ENCODE results near the gene EGFL7. TPM values are rescaled to one million over a fixed set of nuclear protein-coding genes. Genes with fewer than 3 reads are reported as not detected.

EGFL7 gene
- total and polyA plus RNA-seq, 10 of the 15 experiments (the other 5 are each of a cell fraction or from before 2014, with no cell fraction given): 0.06 to 0.46 (median 0.19) TPM; not detected in 5

DNA sequence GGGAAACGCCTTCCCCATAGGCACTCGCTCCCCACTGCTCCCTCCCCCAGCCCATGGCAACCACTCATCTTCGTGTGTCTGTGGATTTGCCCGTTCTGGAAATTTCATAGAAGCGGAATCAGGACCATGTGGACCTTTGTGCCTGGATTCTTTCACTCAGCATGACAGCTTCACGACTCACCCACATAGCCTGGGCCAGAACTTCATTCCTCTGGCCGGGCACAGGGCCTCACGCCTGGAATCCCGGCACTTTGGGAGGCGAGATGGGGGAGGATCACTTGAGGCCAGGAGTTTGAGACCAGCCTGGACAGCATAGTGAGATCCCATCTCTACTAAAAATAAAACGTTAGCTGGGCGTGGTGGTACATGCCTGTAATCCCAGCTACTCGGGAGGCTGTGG, 37.6 kb downstream of the EGFL7 start:
- Histone ChIP-seq H3K9ac (ENCODE audit: control insufficient read depth, insufficient read depth, low read length) (no peak overlapping the region), H3K4me2 (ENCODE audit: control insufficient read depth, insufficient read depth) (peak overlapping the region; percentile 100; the same call in 1 of the 2 replicates), H2AFZ (ENCODE audit: control insufficient read depth, low read depth, low read length) (no peak overlapping the region), H3K36me3 (ENCODE audit: control insufficient read depth in 2 of 2, insufficient read depth in 2 of 2, low read length in 1 of 2) (no peaks in the 10 kb centered on the region), H3K4me3 (no peak overlapping the region), H3K79me2 (ENCODE audit: control insufficient read depth, insufficient read depth, low read length) (no peaks in the 10 kb centered on the region), H3K27me3 (replicated peaks in 1 of 2; ENCODE audit: control insufficient read depth in 2 of 2, insufficient read depth in 2 of 2, low read length in 1 of 2) (no peaks in the 10 kb centered on the region), H3K9me3 (replicated peaks; ENCODE audit: control insufficient read depth, insufficient read depth, low read length) (no peaks in the 10 kb centered on the region), H3K27ac (ENCODE audit: control insufficient read depth, insufficient read depth) (no peak overlapping the region), H4K20me1 (ENCODE audit: control insufficient read depth, insufficient read depth) (no peaks in the 10 kb centered on the region), H3K4me1 (ENCODE audit: control insufficient read depth, insufficient read depth, low read length) (peaks cover 24% of the 10 kb centered on the region)
- DNase-seq (ENCODE audit: low read depth, low spot score) (no peak), ATAC-seq (no peak), FAIRE-seq (no peak)
- TF ChIP-seq DPF2 (IDR thresholded peaks at IDR 0.05): no peak
- no peak for TF ChIP-seq ZBED1 (IDR thresholded peaks at IDR 0.05; ENCODE audit: borderline replicate concordance)
- TF ChIP-seq ZNF207 (IDR thresholded peaks at IDR 0.05; ENCODE audit: borderline replicate concordance): no peak
- CTCF ChIA-PET: interaction anchor here (0.7 to 3.5 kb wide), 5 partner anchors 14 to 162 kb away, joined by 3 to 16 read pairs (median 7); no protein-coding TSS in a partner anchor
- POLR2A ChIA-PET: interaction anchor here (0.7 kb wide), 1 partner anchor 377 kb away, joined by 3 read pairs; no protein-coding TSS in a partner anchor
- in situ Hi-C loops (cut with MboI) (no loop called here), intact Hi-C loops (cut with micrococcal nuclease; ENCODE audit: unreplicated experiment) (no loop called here)
- no TSS peak for BruUV-seq (replicated peaks)
- RAD21 ChIA-PET (ENCODE audit: unreplicated experiment): interaction anchor here (1.3 to 1.5 kb wide), 2 partner anchors 27 to 214 kb away, joined by 4 to 6 read pairs; no protein-coding TSS in a partner anchor
- 71% methylated on average over 13 of the region's 13 CpGs for WGBS (ENCODE audit: insufficient coverage, insufficient replicate concordance, low lambda C conversion rate, missing lambda C conversion rate)
- SMC1A ChIA-PET (ENCODE audit: uncharacterized antibody, unreplicated experiment): interaction anchor here (0.8 to 1.6 kb wide), 3 partner anchors 10 to 42 kb away, joined by 3 read pairs; no protein-coding TSS in a partner anchor

DNA sequence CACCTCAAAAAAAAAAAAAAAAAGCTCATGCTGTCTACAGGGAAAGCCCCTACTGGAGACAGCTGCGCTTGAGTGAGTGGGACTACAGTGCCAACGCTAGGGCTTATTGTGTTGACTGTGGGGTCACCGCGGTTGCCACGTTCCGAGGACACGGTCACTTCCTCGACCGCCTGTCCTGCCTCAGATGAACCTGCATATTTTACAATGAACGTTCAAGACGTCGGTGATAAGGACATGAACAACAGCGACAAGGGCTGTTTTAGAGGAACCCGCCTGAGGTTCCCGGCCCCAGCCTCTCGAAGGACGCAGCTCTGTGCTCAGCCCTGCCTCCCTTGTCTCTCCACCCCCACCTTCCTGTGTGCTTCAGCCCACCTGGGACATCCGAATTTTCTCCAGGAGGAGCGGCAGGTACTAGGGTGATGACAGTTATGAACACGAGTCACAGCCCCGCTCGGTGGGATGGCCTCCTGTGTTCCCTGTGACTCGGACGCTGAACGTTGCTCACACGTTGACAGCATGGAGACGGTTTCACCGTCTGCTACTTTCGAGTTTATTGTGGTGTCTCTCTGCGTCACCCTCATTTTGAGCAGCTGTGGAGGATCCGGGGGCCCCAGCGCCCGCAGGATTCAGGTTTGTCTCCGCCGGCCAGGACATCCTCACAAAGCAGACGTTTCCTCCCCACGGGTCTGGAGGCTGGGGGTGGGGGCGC, 38.4 kb downstream of the EGFL7 start:
- in situ Hi-C loops (cut with MboI) (no loop called here), intact Hi-C loops (cut with micrococcal nuclease; ENCODE audit: unreplicated experiment) (no loop called here)
- peak; percentile 92 for ATAC-seq
- Histone ChIP-seq H3K27ac (ENCODE audit: control insufficient read depth, insufficient read depth) (peak overlapping the region; percentile 77), H3K9ac (ENCODE audit: control insufficient read depth, insufficient read depth, low read length) (peak overlapping the region; percentile 58; the same call in 1 of the 2 replicates), H3K27me3 (replicated peaks in 1 of 2; ENCODE audit: control insufficient read depth in 2 of 2, insufficient read depth in 2 of 2, low read length in 1 of 2) (no peaks in the 10 kb centered on the region; a peak in 1 of 4 replicates), H3K9me3 (replicated peaks; ENCODE audit: control insufficient read depth, insufficient read depth, low read length) (no peaks in the 10 kb centered on the region), H2AFZ (ENCODE audit: control insufficient read depth, low read depth, low read length) (peak overlapping the region; percentile 97), H4K20me1 (ENCODE audit: control insufficient read depth, insufficient read depth) (no peaks in the 10 kb centered on the region), H3K79me2 (ENCODE audit: control insufficient read depth, insufficient read depth, low read length) (no peaks in the 10 kb centered on the region), H3K4me3 (peak overlapping the region; percentile 48), H3K36me3 (ENCODE audit: control insufficient read depth in 2 of 2, insufficient read depth in 2 of 2, low read length in 1 of 2) (no peaks in the 10 kb centered on the region), H3K4me2 (ENCODE audit: control insufficient read depth, insufficient read depth) (peak overlapping the region; percentile 100), H3K4me1 (ENCODE audit: control insufficient read depth, insufficient read depth, low read length) (peaks cover 24% of the 10 kb centered on the region)
- TSS peak; percentile 90 for BruUV-seq (replicated peaks)
- ChIA-PET CTCF (interaction anchor here (0.7 to 3.5 kb wide), 6 partner anchors 13 to 162 kb away, joined by 3 to 16 read pairs (median 5); no protein-coding TSS in a partner anchor), POLR2A (interaction anchor here (0.6 to 0.7 kb wide), 5 partner anchors 29 to 377 kb away, joined by 3 to 4 read pairs (median 3); no protein-coding TSS in a partner anchor), RAD21 (ENCODE audit: unreplicated experiment) (interaction anchor here (0.7 to 1.5 kb wide), 6 partner anchors 26 to 521 kb away, joined by 3 to 6 read pairs (median 4); partner anchors contain the start of genes RNF208 and SAPCD2), SMC1A (ENCODE audit: uncharacterized antibody, unreplicated experiment) (interaction anchor here (0.8 to 1.6 kb wide), 3 partner anchors 11 to 41 kb away, joined by 3 read pairs; no protein-coding TSS in a partner anchor)
- FAIRE-seq: no peak
- 2% methylated on average over 38 of the region's 38 CpGs for WGBS (ENCODE audit: insufficient coverage, insufficient replicate concordance, low lambda C conversion rate, missing lambda C conversion rate)
- peak; percentile 43 for DNase-seq (ENCODE audit: low read depth, low spot score)
- TF ChIP-seq, protein P1, sequence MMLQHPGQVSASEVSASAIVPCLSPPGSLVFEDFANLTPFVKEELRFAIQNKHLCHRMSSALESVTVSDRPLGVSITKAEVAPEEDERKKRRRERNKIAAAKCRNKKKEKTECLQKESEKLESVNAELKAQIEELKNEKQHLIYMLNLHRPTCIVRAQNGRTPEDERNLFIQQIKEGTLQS (IDR thresholded peaks at IDR 0.05; ENCODE audit: borderline replicate concordance, extremely low read depth, low read depth, low read length): no peak
- no peak for TF ChIP-seq CEBPB (IDR thresholded peaks at IDR 0.05; ENCODE audit: borderline replicate concordance in 1 of 2, low read depth in 2 of 2, low read length in 2 of 2)
- TF ChIP-seq SPI1 (IDR thresholded peaks at IDR 0.05; ENCODE audit: borderline replicate concordance, insufficient read depth, low read depth, low read length): no peak
- peak; percentile 71 for TF ChIP-seq MXI1 (IDR thresholded peaks at IDR 0.05; ENCODE audit: low read depth, low read length)
- TF ChIP-seq CBX3 (IDR thresholded peaks at IDR 0.05; ENCODE audit: borderline replicate concordance, low read depth): no peak
- TF ChIP-seq, protein P2, sequence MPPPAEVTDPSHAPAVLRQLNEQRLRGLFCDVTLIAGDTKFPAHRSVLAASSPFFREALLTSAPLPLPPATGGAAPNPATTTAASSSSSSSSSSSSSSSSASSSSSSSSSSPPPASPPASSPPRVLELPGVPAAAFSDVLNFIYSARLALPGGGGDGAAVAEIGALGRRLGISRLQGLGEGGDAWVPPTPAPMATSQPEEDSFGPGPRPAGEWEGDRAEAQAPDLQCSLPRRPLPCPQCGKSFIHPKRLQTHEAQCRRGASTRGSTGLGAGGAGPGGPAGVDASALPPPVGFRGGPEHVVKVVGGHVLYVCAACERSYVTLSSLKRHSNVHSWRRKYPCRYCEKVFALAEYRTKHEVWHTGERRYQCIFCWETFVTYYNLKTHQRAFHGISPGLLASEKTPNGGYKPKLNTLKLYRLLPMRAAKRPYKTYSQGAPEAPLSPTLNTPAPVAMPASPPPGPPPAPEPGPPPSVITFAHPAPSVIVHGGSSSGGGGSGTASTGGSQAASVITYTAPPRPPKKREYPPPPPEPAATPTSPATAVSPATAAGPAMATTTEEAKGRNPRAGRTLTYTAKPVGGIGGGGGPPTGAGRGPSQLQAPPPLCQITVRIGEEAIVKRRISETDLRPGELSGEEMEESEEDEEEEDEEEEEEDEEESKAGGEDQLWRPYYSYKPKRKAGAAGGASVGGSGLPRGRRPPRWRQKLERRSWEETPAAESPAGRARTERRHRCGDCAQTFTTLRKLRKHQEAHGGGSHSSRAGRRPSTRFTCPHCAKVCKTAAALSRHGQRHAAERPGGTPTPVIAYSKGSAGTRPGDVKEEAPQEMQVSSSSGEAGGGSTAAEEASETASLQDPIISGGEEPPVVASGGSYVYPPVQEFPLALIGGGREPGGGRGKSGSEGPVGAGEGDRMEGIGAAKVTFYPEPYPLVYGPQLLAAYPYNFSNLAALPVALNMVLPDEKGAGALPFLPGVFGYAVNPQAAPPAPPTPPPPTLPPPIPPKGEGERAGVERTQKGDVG (CRISPR knock-in tag; IDR thresholded peaks at IDR 0.05): no peak
- TF ChIP-seq, protein P3, sequence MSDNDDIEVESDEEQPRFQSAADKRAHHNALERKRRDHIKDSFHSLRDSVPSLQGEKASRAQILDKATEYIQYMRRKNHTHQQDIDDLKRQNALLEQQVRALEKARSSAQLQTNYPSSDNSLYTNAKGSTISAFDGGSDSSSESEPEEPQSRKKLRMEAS (IDR thresholded peaks at IDR 0.05; ENCODE audit: low read depth, low read length): peak; percentile 57; the same call in 1 of the 2 replicates

Measured in GM12878 (cell line).